GM13976 (cell line): Measurements from ENCODE around the gene MAP3K4.

ENCODE experiments used
- DNase-seq: peaks from one replicate; pipeline ENCODE4 v3.0.0; 2012; ENCODE audit warnings: low spot score
- in situ Hi-C: fragments of 300-500 bp; cut with MboI; formaldehyde crosslinking; loops from one replicate; pipeline ENCODE4 v1.12.0; 2022; ENCODE audit warnings: low sequenced_read_pairs, mixed read lengths, inconsistent platforms; ENCODE audit not compliant: unreplicated experiment
- TF ChIP-seq, protein P1 (sequence below): IDR thresholded peaks from 2 replicates; pipeline ENCODE4 v1.5.1; 2012; ENCODE audit warnings: borderline replicate concordance, mild to moderate bottlenecking; ENCODE audit not compliant: insufficient read depth; ENCODE audit errors: extremely low read depth, missing control alignments, control extremely low read depth

The MAP3K4 gene

DNA sequence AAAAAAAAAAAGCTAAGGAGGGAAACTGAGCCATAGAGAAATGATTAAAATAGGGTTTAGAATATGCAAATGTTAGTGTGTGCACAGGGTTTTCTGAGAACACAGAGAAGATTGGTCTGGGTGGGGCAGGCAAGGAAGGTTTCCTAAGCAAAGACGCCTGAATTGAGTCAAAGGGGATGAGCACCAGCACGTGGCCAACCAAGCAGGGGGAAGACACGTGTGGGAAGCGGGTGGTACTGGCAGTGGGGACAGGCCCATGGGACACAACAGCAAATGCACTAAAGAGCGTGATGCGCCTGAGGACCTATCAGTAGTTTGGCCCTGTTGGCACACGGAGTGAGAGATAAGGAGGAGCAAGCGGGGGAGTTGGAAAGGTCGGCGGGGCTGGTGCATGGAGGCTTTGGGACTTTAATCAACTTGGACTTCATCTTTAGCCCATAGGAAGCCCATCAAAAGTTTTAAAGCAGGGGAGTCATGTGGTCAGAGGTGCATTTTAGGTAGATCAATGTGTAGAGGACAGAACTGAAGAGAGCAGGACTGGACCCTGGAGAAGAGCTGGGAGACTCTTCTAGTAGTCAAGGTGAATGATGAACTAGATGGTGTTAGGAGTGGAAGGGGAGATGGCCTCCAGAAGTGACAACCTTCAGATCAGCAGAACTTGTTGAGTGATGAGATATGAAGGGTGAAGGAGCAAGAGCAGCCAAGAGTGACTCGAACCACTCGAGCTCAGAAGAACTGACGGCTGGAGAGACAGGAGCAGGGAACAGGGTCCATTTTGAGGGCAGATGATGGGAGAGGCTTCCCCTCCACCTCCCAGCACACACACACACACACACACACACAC, 40.2 kb upstream of the MAP3K4 start:
- no peak for DNase-seq
- TF ChIP-seq, protein P1, sequence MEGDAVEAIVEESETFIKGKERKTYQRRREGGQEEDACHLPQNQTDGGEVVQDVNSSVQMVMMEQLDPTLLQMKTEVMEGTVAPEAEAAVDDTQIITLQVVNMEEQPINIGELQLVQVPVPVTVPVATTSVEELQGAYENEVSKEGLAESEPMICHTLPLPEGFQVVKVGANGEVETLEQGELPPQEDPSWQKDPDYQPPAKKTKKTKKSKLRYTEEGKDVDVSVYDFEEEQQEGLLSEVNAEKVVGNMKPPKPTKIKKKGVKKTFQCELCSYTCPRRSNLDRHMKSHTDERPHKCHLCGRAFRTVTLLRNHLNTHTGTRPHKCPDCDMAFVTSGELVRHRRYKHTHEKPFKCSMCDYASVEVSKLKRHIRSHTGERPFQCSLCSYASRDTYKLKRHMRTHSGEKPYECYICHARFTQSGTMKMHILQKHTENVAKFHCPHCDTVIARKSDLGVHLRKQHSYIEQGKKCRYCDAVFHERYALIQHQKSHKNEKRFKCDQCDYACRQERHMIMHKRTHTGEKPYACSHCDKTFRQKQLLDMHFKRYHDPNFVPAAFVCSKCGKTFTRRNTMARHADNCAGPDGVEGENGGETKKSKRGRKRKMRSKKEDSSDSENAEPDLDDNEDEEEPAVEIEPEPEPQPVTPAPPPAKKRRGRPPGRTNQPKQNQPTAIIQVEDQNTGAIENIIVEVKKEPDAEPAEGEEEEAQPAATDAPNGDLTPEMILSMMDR = no peak
- in situ Hi-C loops = no loop called here

DNA sequence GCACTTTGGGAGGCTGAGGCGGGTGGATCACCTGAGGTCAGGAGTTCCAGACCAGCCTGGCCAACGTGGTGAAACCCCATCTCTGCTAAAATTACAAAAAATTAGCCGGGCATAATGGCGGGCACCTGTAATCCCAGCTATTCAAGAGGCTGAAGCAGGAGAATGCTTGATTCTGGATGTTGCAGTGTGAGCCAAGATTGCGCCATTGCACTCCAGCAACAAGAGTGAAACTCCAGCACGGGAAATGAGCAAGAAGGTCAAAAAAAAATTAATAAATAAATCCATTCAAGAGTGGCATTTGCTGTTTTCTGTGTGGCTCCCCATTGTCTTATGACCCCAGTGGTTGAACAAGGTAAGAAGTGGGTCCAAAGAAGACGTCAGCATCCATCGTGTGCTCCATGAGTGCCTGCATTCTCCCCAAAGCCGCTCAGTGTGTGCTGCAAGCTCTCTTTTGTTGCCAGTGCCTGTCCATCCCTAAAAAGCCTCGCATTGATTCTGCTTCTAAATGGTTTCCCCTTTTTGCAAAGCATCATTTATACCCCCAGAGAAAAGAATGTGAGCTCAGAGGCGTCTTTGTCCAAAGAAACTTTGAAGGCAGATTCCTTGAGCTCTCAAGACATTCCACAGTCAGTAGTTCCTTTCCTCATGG, 38.8 kb upstream of the MAP3K4 start:
- TF ChIP-seq, protein P1 = no peak
- in situ Hi-C loops = no loop called here
- no peak for DNase-seq

DNA sequence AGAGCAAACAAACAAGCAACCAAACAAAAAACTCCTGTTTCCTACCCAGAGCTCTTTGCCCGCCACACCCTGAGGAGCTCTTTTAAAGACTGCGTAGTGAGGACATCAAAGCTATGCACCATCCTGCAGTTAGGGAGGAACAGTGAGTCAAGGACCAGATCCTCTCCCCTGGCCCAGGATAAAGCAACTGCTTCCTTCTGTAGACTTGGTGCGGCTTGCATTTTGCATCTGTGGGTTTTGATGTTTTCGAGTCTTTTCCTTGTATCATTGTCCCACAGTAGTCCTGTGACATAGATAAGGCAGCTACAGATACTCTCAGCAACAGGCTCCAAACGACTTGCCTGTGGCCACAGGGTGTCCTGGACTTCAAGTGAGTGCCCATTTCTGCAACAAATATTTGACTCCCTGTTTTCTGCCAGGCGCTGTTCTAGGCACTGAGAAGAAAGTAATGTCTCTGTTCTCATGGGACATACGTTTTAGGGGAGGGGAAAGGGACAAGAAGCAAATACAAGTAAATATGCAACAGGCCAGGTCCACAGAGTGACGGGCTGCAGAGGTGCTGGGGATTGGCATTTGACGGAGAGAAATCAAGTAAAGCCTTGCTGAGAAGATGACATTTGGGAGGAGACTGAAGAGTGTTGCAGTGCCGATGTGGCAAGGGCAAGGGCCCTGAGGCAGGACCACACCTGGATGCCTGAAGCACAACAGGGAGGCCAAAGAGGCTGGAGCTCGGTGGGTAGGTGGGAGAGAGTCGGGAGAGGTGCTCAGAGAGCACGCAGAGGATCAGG, 35.9 kb upstream of the MAP3K4 start:
- TF ChIP-seq, protein P1 = no peak
- DNase-seq = no peak
- in situ Hi-C loops = no loop called here

DNA sequence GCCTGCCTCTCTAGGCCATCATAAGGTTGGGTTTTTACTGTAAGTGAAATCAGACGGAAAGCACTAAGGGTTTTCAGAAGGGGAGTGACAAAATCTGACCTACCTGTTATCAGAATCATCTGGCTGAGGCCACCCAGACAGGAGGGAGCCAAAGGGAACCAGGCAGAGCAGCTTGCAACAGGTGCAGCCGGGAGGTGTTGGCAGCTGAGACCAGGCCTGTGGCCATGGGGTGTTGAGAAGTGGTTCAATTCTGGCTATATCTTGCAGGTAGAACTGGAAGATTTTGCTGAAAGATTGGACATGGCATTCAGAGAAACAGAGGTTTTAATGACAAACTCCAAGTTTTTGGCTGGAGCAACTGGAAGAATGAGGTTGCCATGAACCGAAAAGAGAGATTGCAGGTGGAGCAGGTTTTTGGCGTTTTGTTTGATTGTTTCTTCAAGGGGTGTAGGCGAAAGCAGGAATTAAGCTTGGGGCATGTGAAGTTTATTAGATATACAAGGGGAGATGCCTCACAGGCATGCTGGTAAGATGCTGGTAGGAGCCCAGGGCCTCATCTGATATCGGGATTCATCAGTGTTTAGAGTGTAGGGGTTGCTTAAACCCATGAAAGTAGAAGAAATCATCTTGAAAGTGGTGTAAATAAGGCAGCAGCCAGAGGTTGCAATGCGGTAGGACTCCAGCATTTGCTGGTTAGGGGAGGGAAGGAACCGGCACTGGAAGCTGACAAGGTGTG, 35.1 kb upstream of the MAP3K4 start:
- in situ Hi-C loops = no loop called here
- TF ChIP-seq, protein P1 = no peak
- DNase-seq = no peak

DNA sequence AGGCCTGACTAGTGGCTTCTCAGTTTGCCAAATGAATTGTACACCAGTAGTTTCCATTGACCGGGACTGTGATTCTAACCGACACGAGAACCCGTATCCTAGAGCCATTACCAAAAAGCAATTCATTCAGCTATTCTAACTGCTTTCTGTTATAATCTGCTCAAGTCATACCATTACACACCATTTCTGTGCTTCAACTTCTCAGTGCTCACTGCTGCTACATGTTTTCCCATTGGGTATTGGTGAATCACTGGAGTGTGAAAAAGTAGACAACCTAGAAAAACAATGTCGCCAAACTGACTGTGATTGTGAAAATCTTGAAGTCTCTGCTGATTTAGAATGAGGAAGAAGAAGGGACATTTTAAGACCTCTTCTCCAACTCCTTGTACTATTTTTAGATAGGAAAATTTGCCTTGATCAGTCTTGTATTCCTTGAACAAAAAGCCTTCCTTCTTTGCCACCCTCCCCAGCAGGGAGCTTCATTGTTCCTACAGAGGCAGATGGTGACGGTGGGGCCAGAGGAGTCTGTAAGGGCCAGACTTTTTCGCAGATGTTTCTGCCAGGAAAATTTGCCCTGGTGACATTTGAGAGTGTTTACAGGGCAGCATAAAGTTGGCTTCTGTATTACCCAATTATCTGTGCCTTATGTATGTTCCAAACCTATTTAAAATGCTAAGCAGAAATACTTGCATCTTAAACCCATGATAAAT, 31.7 kb upstream of the MAP3K4 start:
- TF ChIP-seq, protein P1 = no peak

DNA sequence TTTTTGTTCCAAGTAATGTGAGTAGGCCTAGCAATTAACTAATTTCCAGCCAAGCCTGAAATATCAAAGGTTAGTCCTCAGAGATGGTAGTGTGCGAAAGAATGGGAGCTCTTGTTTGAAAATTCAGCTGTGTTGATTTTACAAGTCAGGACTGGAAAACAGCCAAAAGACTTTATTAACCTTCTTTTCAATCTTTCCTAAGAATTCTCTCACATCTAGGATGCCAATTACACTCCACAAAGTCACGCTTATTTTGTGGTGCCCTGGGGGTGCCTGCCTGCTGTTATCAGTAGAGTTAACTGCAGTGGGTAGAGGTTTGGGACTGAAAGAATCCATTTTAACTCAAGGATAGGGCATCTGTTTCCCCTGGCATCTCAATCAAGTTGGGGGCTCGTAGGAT, 30.7 kb upstream of the MAP3K4 start:
- DNase-seq = no peak
- in situ Hi-C loops = no loop called here
- TF ChIP-seq, protein P1 = no peak

More for the DNA sequence above, 31.7 kb upstream of the MAP3K4 start:
- in situ Hi-C loops = no loop called here
- DNase-seq = no peak
